Testis (tissue), 3 donors: ENCODE data around the gene RPS17. TPM values are rescaled to one million over a fixed set of nuclear protein-coding genes. Genes with fewer than 3 reads are reported as not detected.

Experiments used
- DNase-seq: peaks from one replicate; pipeline ENCODE4 v3.0.0-alpha.2; 2019
- H3K27ac ChIP-seq, 2 donors: fragments of 200-600 bp; sonication (generic); one replicate each; pipeline ENCODE4 v1.5.1; 2019
- H3K27me3 ChIP-seq: fragments of 200-600 bp; sonication (generic); one replicate; pipeline ENCODE4 v1.5.1; 2019
- H3K36me3 ChIP-seq: fragments of 200-600 bp; sonication (generic); one replicate; pipeline ENCODE4 v1.5.1; 2017; ENCODE audit warnings: low read depth; ENCODE audit errors: missing control alignments
- H3K4me1 ChIP-seq: fragments of 200-600 bp; sonication (generic); one replicate; pipeline ENCODE4 v1.5.1; 2019
- H3K4me3 ChIP-seq, 2 donors: fragments of 200-600 bp; sonication (generic); one replicate each; pipeline ENCODE4 v1.5.1; 2017 to 2019
- H3K9me3 ChIP-seq: fragments of 200-600 bp; sonication (generic); one replicate; pipeline ENCODE4 v1.5.1; 2017
- CTCF ChIP-seq, 3 experiments: fragments of 450-650 bp in 2 of 3; fragments of 200-600 bp in 1 of 3; sonication (generic) in 1 of 3; IDR thresholded peaks; one replicate each; pipeline ENCODE4 v1.5.1; 2016 to 2019; ENCODE audit warnings: antibody characterized with exemption in 3 of 3, mild to moderate bottlenecking in 2 of 3, moderate library complexity in 1 of 3
- POLR2A ChIP-seq: fragments of 450-650 bp; IDR thresholded peaks from one replicate; pipeline ENCODE4 v1.6.1; 2017; ENCODE audit warnings: antibody characterized with exemption, mild to moderate bottlenecking, moderate library complexity
- WGBS, 2 donors: methylation state at CpG; one replicate each; pipeline ENCODE4 v1.1.5; 2018; 5-methylcytosine and 5-hydroxymethylcytosine counted together
- intact Hi-C: fragments of 100-400 bp; cut with DNase I; formaldehyde crosslinking; loops from one replicate; pipeline ENCODE4 v1.15.1; 2023; ENCODE audit warnings: low total_unique reads
- polyA plus RNA-seq: library from polyadenylated mRNA; stranded (reverse); fragments of 350-450 nt; fragmentation: Illumina TruSeq; extraction: RNeasy Lipid Tissue Mini Kit (QIAGEN cat#74804); gene quantifications from one replicate; pipeline ENCODE4 v1.2.3, GENCODE V29; 2014; ENCODE audit warnings: low read depth, low replicate concordance; ENCODE audit not compliant: insufficient read depth
- total RNA-seq, 2 donors: library from RNA; depleted of rRNA; stranded (reverse); fragments of >200 nt; gene quantifications; one replicate each; pipeline ENCODE4 v1.2.3, GENCODE V29; 2016

The RPS17 gene
- total and polyA plus RNA-seq, 3 donors from 2014 or later, result 567 to 995 (median 887) TPM

- intact Hi-C loops, result no loop called here
Measured at GRCh38 chr15:82569834-82570233, 29.6 kb upstream of the RPS17 start.

GRCh38 chr15:82568986-82569385 lies 28.7 kb upstream of the RPS17 start:
- no peak overlapping the region for H3K27ac ChIP-seq
- H3K36me3 ChIP-seq, result no peaks in the 10 kb centered on the region
- no peaks in the 10 kb centered on the region for H3K27me3 ChIP-seq
- H3K9me3 ChIP-seq, result no peaks in the 10 kb centered on the region
- WGBS, 2 donors, result 70 to 85% methylated on average over 4 to 5 of the region's 5 CpGs
- peaks cover 5% of the 10 kb centered on the region for H3K4me1 ChIP-seq
- no peak overlapping the region for H3K4me3 ChIP-seq
- intact Hi-C loops, result no loop called here
- no peak for DNase-seq
- TF ChIP-seq POLR2A (no peak), CTCF (IDR thresholded peaks at IDR 0.05) (no peak)

More at GRCh38 chr15:82569834-82570233, 29.6 kb upstream of the RPS17 start:
- H3K36me3 ChIP-seq, result no peaks in the 10 kb centered on the region
- H3K4me3 ChIP-seq, result no peak overlapping the region
- no peak for DNase-seq
- H3K27me3 ChIP-seq, result no peaks in the 10 kb centered on the region
- no peak overlapping the region for H3K27ac ChIP-seq
- peaks cover 5% of the 10 kb centered on the region for H3K4me1 ChIP-seq
- TF ChIP-seq CTCF (IDR thresholded peaks at IDR 0.05), result no peak
- no peaks in the 10 kb centered on the region for H3K9me3 ChIP-seq
- WGBS, 2 donors, result 89 to 92% methylated on average over 4 of the region's 4 CpGs

GRCh38 chr15:82567661-82568060 lies 27.4 kb upstream of the RPS17 start:
- WGBS, 2 donors, result 91 to 95% methylated on average over 2 of the region's 2 CpGs

GRCh38 chr15:82566690-82567089 lies 26.4 kb upstream of the RPS17 start:
- Histone ChIP-seq H3K27ac (no peak overlapping the region), H3K9me3 (no peaks in the 10 kb centered on the region), H3K4me3 (no peak overlapping the region), H3K27me3 (no peaks in the 10 kb centered on the region), H3K36me3 (no peaks in the 10 kb centered on the region), H3K4me1 (no peaks in the 10 kb centered on the region)
- DNase-seq, result no peak
- intact Hi-C loops, result no loop called here
- 91 to 93% methylated on average over 1 of the region's 1 CpG for WGBS, 2 donors
- TF ChIP-seq POLR2A (no peak), CTCF (IDR thresholded peaks at IDR 0.05) (no peak)

More at GRCh38 chr15:82567661-82568060, 27.4 kb upstream of the RPS17 start:
- intact Hi-C loops, result no loop called here
- Histone ChIP-seq H3K4me3 (no peak overlapping the region), H3K4me1 (peaks cover 5% of the 10 kb centered on the region), H3K27me3 (no peaks in the 10 kb centered on the region), H3K9me3 (no peaks in the 10 kb centered on the region), H3K27ac (no peak overlapping the region), H3K36me3 (no peaks in the 10 kb centered on the region)
- TF ChIP-seq CTCF (IDR thresholded peaks at IDR 0.05), result no peak
- no peak for TF ChIP-seq POLR2A
- no peak for DNase-seq

GRCh38 chr15:82558502-82558901 lies 18.2 kb upstream of the RPS17 start:
- 60 to 65% methylated on average over 1 of the region's 1 CpG for WGBS, 2 donors
- no peak for TF ChIP-seq POLR2A
- TF ChIP-seq CTCF (IDR thresholded peaks at IDR 0.05), result no peak
- no peaks in the 10 kb centered on the region for H3K9me3 ChIP-seq

More at GRCh38 chr15:82558502-82558901, 18.2 kb upstream of the RPS17 start:
- H3K4me1 ChIP-seq, result no peaks in the 10 kb centered on the region
- no peak for DNase-seq
- no peak overlapping the region for H3K27ac ChIP-seq
- no peaks in the 10 kb centered on the region for H3K36me3 ChIP-seq
- intact Hi-C loops, result no loop called here
- H3K27me3 ChIP-seq, result no peaks in the 10 kb centered on the region
- H3K4me3 ChIP-seq, result no peak overlapping the region
